ENCODE data around the gene CAPN12. TPM values are rescaled to one million over a fixed set of nuclear protein-coding genes. Genes with fewer than 3 reads are reported as not detected.

Gene CAPN12
- total RNA-seq, 1 donor from 2014 or later: not detected

DNA sequence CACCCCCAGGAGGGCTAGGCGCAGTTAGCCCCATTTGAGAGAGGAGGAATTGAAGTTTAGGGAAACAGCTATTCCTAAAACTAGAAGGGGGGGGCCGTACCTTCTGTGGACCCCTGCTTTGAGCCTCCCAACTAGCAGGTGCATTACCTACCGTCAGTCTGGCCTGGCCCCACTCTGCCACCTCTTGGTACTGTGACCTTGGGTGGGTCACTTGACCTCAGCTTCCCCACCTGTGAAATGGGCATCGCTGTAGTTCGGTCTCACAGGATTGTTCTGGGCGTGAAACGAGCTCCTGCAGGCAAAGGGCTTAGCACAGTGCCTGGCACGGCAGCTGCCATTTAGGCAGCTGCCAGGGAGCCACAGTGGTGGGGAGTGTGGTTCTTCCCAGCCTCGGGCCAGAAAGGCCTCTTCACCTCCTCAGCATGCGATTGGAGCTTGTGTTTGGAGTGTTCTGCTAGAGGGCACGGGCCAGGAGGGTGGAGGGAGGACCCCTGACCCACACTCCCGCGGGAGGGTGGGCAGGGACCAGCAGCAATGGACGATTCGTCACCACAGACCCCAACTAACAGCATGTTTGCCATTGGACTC, 32.0 kb downstream of the CAPN12 start:
- DNase-seq (ENCODE audit: low read depth in 2 of 2): no peak

DNA sequence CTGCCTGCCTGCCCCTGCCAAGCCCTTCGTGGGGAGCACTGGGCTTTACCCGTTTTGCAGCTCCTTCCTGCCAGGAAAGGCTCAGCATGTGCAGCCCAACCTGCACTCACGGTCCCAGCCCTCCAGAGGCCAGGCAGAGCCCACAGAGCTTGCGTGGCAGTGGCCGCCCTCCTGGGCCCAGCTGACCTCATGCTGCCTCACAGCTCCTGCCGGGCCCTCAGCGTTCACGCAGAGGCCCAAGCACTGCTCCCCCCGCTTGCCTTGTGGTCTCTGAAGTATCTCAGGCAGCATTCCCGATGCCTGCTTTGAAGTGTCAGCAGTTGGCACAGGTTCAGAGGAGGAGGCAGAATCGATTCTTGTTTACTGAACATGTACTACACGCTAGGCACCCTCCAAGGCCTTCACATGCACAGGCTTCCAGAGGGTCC, 32.5 kb downstream of the CAPN12 start:
- no peak for DNase-seq (ENCODE audit: low read depth in 2 of 2)

DNA sequence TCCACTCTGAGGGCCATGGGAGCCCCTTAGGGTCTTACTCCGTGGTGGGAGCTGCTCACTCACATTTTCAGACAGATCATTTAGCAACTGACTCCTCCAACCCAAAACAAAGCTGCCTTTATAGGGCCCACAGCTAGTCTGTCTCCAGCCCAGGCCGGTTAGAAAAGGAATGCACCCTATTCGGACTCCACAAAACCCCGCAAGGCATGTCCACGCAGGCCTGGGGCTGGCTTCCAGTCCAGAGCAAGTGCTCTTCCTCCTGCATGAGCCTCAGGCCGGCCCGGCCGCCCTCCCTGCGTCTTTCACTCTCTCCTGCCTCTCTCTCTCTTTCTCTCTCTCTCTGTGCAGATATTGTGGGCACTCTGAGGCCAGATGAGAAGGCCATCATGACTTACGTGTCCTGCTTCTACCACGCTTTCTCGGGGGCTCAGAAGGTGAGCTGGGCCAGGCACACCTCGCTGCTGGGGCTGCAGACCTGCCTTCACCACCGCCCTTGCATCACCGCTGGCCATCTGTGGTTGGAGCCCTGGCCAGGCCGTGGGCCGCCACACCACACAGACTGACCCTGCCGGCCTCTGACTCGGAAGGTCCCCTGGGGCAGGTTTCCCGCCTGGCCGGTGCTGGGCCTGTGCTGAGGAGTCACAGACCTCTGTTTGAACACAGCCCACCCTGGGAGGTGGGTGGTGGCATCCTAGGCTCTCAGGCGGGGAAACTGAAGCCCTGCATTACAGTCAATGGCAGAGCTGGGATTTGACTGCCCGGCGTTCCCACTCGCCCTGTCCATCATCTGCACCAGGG, 33.1 kb downstream of the CAPN12 start:
- DNase-seq (ENCODE audit: low read depth in 2 of 2): no peak

DNA sequence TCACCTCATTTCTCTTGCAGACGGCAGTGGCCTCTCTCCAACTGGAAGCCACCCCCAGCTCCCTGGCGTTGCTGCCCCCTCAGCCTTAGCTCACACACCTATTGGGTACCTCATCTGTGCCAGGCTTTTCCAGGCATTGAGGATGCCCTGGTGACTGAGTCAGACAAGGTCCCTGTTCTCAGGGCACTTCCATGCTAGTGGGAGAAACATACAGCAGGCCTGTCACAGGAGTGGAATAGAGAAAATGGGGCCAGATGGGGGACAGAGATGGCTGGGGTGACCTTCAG, 33.9 kb downstream of the CAPN12 start:
- DNase-seq (ENCODE audit: low read depth in 2 of 2): no peak

DNA sequence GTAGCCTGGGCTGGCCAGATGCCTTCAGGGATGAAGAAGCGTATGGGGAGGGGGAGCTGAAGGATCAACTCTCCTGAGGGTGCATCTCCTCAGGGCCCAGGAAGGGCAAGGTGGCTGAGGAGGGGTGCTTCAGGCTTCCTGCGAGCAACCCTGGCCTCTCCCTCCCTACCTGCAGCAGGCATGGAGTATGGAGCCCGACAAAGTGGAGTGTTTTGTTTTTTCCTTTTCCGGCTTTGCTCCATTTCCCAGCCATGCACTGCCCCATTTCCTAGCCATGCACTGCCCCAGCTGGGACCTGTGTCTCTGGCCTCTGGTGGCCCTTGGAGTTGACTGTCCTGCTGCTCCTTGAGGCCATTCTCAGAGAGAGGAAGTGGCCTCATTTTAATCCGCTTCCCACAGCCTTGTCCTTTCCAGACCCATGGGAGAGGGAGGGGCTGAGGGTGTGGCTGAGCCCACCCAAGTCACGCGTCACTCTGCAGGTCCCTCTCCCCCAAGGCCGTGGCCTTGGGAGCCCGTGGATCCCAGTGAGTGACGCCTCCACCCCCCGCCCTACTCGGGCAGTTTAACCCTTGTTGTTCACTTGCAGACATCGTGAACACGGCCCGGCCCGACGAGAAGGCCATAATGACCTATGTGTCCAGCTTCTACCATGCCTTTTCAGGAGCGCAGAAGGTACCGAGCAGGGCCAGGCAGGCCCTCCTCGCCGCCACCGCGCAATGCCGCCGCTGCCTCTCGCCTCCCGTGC, 34.4 kb downstream of the CAPN12 start:
- DNase-seq (ENCODE audit: low read depth in 2 of 2): no peak

DNA sequence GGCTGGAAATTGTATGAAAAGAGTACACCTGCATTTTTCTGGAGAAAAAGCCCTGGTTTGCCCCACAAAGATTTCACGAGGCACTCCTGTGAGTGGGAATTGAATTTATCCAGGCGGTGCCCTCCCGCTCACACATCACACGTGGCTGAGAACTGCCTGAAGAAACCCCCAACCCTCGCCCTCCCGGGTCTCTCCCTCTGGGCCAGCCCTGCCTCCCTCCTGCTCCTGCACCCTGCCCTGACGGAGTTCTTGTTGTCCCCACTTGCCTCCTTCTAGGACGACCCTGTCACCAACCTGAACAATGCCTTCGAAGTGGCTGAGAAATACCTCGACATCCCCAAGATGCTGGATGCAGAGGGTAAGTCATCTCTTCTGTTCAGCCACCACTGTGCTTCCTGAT, 35.2 kb downstream of the CAPN12 start:
- no peak for DNase-seq (ENCODE audit: low read depth in 2 of 2)

DNA sequence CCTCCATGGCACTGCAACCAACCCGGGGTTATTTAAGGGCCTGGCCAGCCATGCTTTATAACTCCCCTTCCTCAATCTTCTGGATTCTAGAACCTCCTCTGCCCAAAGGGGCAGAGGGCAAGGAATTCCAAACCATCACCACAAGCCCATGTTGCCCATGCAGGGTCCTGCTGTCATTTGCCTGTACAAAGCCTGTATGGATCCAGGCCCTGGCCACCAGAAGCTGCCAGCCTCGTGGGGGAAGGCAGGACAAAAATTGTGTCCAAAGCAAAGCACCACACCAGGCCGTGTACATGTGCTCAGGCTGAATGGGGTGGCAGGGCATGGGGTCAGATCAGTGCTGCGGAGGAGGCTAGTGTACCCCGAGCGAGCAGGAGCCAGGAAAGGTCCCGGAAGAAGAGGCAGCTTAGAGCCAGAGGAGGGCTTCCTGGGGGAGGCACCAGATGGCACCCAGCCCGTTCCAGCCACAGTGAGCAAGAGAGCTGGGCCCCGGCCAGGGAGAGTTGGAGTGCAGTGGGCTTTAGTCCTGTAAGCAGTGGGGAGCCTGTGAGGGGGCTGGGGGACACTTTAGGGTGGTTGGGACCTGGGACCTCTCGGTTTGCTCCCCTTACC, 35.8 kb downstream of the CAPN12 start:
- DNase-seq (ENCODE audit: low read depth in 2 of 2): no peak

GRCh38 chr19:38707512-38708114, 36.7 kb downstream of the CAPN12 start:
- DNase-seq (ENCODE audit: low read depth in 2 of 2): peak; percentile 98 to 99

GRCh38 chr19:38706792-38707511, 37.3 kb downstream of the CAPN12 start:
- DNase-seq (ENCODE audit: low read depth in 2 of 2): peak in 1 of 2 donors; percentile 67

DNA sequence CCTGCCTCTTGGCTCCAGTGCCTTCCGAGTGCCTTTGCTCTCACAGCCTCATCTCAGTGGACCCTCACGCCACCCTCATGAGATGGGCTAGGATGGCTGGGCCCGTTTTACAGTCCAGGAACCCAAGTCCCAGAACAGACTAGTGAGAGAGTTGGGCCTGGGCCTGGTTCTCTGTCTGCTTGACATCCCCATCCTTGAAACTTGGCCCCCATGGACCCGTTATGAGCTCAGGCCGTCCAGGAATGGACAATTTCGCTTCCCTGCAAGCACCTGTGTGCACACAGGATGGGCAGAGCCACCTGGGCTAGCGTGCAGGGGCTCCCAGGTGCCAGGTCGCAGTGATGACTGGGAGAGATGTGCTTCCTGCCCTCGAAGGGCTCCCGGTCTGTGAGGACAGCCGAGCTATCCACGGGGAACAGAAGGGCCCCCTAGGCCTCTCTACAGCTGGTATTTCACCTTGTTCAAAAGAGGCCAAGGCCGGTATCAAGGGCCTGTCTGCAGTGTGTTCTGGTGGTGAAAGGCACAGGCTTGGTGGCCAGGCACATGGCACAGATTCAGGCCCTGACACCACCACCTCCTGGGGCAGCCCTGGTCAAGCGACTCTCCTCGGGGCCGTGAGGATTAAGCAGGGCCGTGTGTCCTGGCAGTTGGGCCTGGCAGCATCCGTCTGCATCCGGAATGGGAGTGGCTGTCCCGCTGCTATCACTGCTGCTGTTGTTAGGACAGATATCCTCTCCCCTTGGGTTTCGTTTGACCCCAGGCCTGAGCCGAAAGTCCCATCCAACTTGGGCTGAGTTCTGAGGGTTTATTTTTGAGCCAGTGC, 38.9 kb downstream of the CAPN12 start:
- peak in 1 of 2 donors; percentile 28 for DNase-seq (ENCODE audit: low read depth in 2 of 2)

DNA sequence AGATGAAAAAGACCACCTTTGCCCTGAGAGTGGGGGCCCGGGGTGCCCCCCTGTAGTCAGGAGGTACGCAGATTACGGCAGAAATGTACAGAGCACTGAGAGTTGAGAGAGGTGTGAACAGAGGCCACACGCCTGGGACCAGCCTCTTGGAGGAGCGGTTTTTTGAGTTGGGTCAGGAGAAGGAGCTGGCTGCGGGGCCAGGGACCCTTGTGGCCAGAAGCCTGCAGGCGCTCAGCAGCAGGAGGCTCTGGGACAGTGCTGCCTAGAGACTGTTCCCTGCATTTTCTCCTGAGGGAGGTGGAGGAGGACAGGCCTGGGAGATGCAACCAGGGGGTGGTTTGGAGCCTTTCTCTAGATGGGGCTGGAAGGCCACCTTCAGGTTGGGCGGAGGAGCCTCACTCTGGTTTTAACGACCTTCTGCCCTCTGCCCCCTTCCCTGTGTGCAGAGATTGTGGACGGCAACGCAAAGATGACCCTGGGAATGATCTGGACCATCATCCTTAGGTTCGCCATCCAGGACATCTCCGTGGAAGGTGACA, 39.7 kb downstream of the CAPN12 start:
- no peak for DNase-seq (ENCODE audit: low read depth in 2 of 2)

DNA sequence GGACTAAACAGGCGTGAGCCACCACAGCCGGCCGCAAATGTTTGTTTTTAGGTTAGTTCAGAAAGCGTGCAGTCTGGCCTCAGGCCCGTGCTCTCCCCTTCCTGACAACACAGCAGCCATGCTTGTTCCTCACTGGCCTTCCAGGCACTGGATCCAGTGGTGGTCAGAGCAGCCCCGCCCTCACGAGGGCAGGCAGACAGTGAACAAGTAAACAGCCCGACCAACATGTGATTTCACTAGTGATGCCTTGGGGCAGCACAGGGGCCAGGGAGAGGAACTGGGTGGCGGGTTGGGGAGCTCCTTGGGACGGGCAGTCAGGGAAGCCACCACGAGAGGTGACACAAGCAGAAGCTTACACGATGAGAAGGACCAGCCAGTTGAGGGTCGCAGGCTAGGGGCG, 40.8 kb downstream of the CAPN12 start:
- DNase-seq (ENCODE audit: low read depth in 2 of 2): no peak

- DNase-seq (ENCODE audit: low read depth in 2 of 2): no peak
Observed at GRCh38 chr19:38702278-38702677, 42.0 kb downstream of the CAPN12 start.

- no peak for DNase-seq (ENCODE audit: low read depth in 2 of 2)
Observed at GRCh38 chr19:38701455-38702063, 42.7 kb downstream of the CAPN12 start.

DNA sequence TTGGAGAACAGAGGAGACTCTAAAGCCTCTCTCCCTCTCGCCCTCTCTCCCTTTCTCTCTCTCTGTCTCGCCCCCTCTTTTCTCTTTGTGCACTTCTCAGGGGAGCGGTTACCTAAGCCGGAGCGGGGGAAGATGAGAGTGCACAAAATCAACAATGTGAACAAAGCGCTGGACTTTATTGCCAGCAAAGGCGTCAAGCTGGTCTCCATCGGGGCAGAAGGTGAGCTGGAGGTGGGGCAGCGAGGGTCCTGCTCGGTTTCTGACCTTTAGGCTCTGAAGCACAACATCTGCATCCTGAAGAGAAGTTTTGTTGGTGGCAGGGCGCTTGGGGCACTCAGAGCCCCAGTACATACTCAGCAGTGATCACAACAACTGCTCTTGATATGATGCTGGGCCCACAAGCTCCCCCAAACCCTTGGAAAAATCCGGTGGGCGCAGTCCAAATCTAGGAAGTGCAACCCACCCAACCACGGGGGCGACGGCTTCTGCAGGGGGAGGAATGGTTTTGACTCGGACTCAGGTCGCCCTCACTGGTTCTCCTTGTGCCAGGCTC, 43.3 kb downstream of the CAPN12 start:
- DNase-seq (ENCODE audit: low read depth in 2 of 2): no peak

- no peak for DNase-seq (ENCODE audit: low read depth in 2 of 2)
Observed at GRCh38 chr19:38700350-38700901, 43.8 kb downstream of the CAPN12 start.

- no peak for DNase-seq (ENCODE audit: low read depth in 2 of 2)
Observed at GRCh38 chr19:38699647-38700349, 44.5 kb downstream of the CAPN12 start.

DNA sequence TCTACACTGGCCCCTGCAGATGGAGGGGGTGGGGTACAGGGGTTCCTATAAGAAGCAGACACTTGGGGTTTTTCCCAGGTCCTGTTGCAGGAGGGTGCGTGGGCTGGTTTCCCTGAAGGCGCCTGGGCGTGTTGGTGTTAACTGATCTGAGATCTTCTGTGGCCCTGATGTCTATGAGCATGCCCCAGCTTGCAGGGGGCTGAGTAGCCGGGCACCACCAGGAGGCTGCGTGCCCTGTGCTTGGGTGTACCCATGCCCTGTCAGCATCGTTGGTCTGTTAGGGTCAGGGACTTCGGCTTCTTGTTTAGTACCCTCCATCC, 45.3 kb downstream of the CAPN12 start:
- DNase-seq (ENCODE audit: low read depth in 2 of 2): no peak
